Natural killer cell (primary cell): ENCODE measurements around the gene PARL. TPM values are rescaled to one million over a fixed set of nuclear protein-coding genes. Genes with fewer than 3 reads are reported as not detected.

Experiments
- ATAC-seq, 3 donors: fragments of 150-1000 bp in 2 of 3; fragments of 200-7000 bp in 1 of 3; cut with Tn5 transposase; 1 replicate in 1 of 3; 2 replicates in 2 of 3; pipeline ENCODE4 v1.10.0; 2021; ENCODE audit warnings: mild to moderate bottlenecking in 2 of 3, moderate library complexity in 2 of 3
- DNase-seq, 2 donors: peaks; one replicate each; pipeline versions ENCODE4 v3.0.0 to v3.0.0-alpha.2; 2013 to 2021; ENCODE audit warnings: mixed read lengths in 1 of 2
- H3K27ac ChIP-seq: one replicate; pipeline ENCODE4 v1.5.1; 2013; ENCODE audit warnings: mild to moderate bottlenecking, low read length
- H3K27me3 ChIP-seq: one replicate; pipeline ENCODE4 v1.6.1; 2013; ENCODE audit warnings: low read length; ENCODE audit not compliant: control insufficient read depth, insufficient read depth
- H3K36me3 ChIP-seq: one replicate; pipeline ENCODE4 v1.6.1; 2013; ENCODE audit warnings: low read length; ENCODE audit not compliant: control insufficient read depth, insufficient read depth
- H3K4me1 ChIP-seq: one replicate; pipeline ENCODE4 v1.6.1; 2013; ENCODE audit warnings: low read length; ENCODE audit not compliant: control insufficient read depth, insufficient read depth
- H3K4me3 ChIP-seq: one replicate; pipeline ENCODE4 v1.5.1; 2013; ENCODE audit warnings: low read length
- H3K9me3 ChIP-seq: one replicate; pipeline ENCODE4 v1.6.1; 2013; ENCODE audit warnings: low read length; ENCODE audit not compliant: control insufficient read depth, insufficient read depth
- H3K27ac Mint-ChIP-seq, 2 donors: one replicate each; pipeline ENCODE4 v1.8.0; 2022; ENCODE audit warnings: mild to moderate bottlenecking in 2 of 2, mixed read lengths in 2 of 2, moderate library complexity in 1 of 2
- H3K27me3 Mint-ChIP-seq, 2 donors: one replicate each; pipeline ENCODE4 v1.8.0; 2022; ENCODE audit warnings: low read depth in 2 of 2, mixed read lengths in 2 of 2
- H3K36me3 Mint-ChIP-seq: one replicate; pipeline ENCODE4 v1.8.0; 2022; ENCODE audit warnings: mixed read lengths
- H3K4me1 Mint-ChIP-seq, 2 donors: one replicate each; pipeline ENCODE4 v1.8.0; 2022; ENCODE audit warnings: mixed read lengths in 2 of 2
- H3K4me3 Mint-ChIP-seq: one replicate; pipeline ENCODE4 v1.8.0; 2022; ENCODE audit warnings: mild to moderate bottlenecking, moderate library complexity, mixed read lengths
- H3K9me3 Mint-ChIP-seq, 2 donors: one replicate each; pipeline ENCODE4 v1.8.0; 2022; ENCODE audit warnings: mixed read lengths in 2 of 2
- CTCF ChIP-seq: fragments of 200-600 bp; IDR thresholded peaks from one replicate; pipeline ENCODE4 v1.8.0; 2022; ENCODE audit warnings: antibody characterized with exemption
- WGBS: methylation state at CpG from one replicate; pipeline ENCODE4 v1.1.7; 2013; ENCODE audit warnings: missing lambda C conversion rate; ENCODE audit not compliant: insufficient coverage; 5-methylcytosine and 5-hydroxymethylcytosine counted together
- intact Hi-C: fragments of 100-400 bp; cut with micrococcal nuclease; formaldehyde crosslinking; loops from one replicate; pipeline ENCODE4 v1.14.2; 2022
- total RNA-seq, 4 donors: library from RNA; stranded (reverse); fragments of 120-200 nt in 1 of 4; gene quantifications; one replicate each; pipeline versions ENCODE4 v1.2.3 to v1.2.4, GENCODE V29; 2013 to 2022

Gene PARL
- total RNA-seq, 3 donors from 2014 or later (not counting 1 experiment from before 2014, with no cell fraction given): 35.1 to 47.1 (median 37.7) TPM

- H3K27me3 Mint-ChIP-seq: peaks cover 16 to 20% of the 10 kb centered on the region in 2 donors
- no peak overlapping the region for H3K4me3 ChIP-seq
- H3K9me3 Mint-ChIP-seq: no peaks in the 10 kb centered on the region
- intact Hi-C loops: loop anchor here (10.0 kb wide), 1 partner anchor 352 kb away; the partner anchor contains the start of genes ALG3 and EEF1AKMT4
- ATAC-seq (no peak), DNase-seq (no peak)
- no peak overlapping the region for H3K4me3 Mint-ChIP-seq
- H3K4me1 ChIP-seq: no peaks in the 10 kb centered on the region
- H3K27me3 ChIP-seq: no peaks in the 10 kb centered on the region
- WGBS: 86% methylated on average over 9 of the region's 9 CpGs
- no peaks in the 10 kb centered on the region for H3K36me3 Mint-ChIP-seq
- no peaks in the 10 kb centered on the region for H3K36me3 ChIP-seq
- H3K4me1 Mint-ChIP-seq: no peaks in the 10 kb centered on the region
- TF ChIP-seq CTCF: no peak
- no peak overlapping the region for H3K27ac ChIP-seq
- no peak overlapping the region for H3K27ac Mint-ChIP-seq
- no peaks in the 10 kb centered on the region for H3K9me3 ChIP-seq
Measured at GRCh38 chr3:183892610-183893214, 8.0 kb upstream of the PARL start.

- H3K27me3 ChIP-seq: no peaks in the 10 kb centered on the region
- H3K4me1 ChIP-seq: peaks cover 20% of the 10 kb centered on the region
- Mint-ChIP-seq H3K36me3 (no peaks in the 10 kb centered on the region), H3K9me3 (no peaks in the 10 kb centered on the region), H3K27ac (peak overlapping the region in 1 of 2 donors; percentile 24), H3K27me3 (peaks cover 8 to 12% of the 10 kb centered on the region in 2 donors), H3K4me3 (peak overlapping the region; percentile 78), H3K4me1 (peaks cover 31 to 33% of the 10 kb centered on the region in 2 donors)
- H3K27ac ChIP-seq: no peak overlapping the region
- no peak for TF ChIP-seq CTCF
- WGBS: 96% methylated on average over 10 of the region's 10 CpGs
- DNase-seq (no peak), ATAC-seq (no peak)
- intact Hi-C loops: loop anchor here (1.0 kb wide), 1 partner anchor 416 kb away; no protein-coding TSS in a partner anchor
- no peak overlapping the region for H3K4me3 ChIP-seq
- no peaks in the 10 kb centered on the region for H3K9me3 ChIP-seq
- no peaks in the 10 kb centered on the region for H3K36me3 ChIP-seq
Measured at GRCh38 chr3:183885766-183886165, 1.1 kb upstream of the PARL start.

GRCh38 chr3:183884097-183884426, 618 bp downstream of the PARL start:
- Mint-ChIP-seq H3K4me1 (peaks cover 34 to 36% of the 10 kb centered on the region in 2 donors), H3K4me3 (peak overlapping the region; percentile 95), H3K27me3 (peaks cover 2 to 8% of the 10 kb centered on the region in 2 donors), H3K9me3 (no peaks in the 10 kb centered on the region), H3K27ac (peak overlapping the region; percentile 87 to 96), H3K36me3 (no peaks in the 10 kb centered on the region)
- ATAC-seq (no peak), DNase-seq (no peak)
- Histone ChIP-seq H3K4me1 (peaks cover 20% of the 10 kb centered on the region), H3K27ac (peak overlapping the region; percentile 65), H3K4me3 (peak overlapping the region; percentile 88), H3K27me3 (no peaks in the 10 kb centered on the region), H3K9me3 (no peaks in the 10 kb centered on the region), H3K36me3 (no peaks in the 10 kb centered on the region)
- intact Hi-C loops: no loop called here
- TF ChIP-seq CTCF: no peak
- WGBS: 4% methylated on average over 8 of the region's 9 CpGs
